ENCODE results near the gene ABHD10.

Gene ABHD10

GRCh38 chr3:112002096-112002971 lies 23.5 kb downstream of the ABHD10 start:
- DNase-seq: no peak

GRCh38 chr3:112003321-112004080 lies 24.7 kb downstream of the ABHD10 start:
- DNase-seq: no peak

GRCh38 chr3:112004187-112004586 lies 25.4 kb downstream of the ABHD10 start:
- DNase-seq: no peak

GRCh38 chr3:112004669-112005068 lies 25.8 kb downstream of the ABHD10 start:
- no peak for DNase-seq

- DNase-seq: no peak
These were observed 26.4 kb downstream of the ABHD10 start for GRCh38 chr3:112005091-112005672.

- DNase-seq: no peak
These were observed 28.8 kb downstream of the ABHD10 start for GRCh38 chr3:112007633-112008032.

GRCh38 chr3:112009670-112010069 lies 30.8 kb downstream of the ABHD10 start:
- DNase-seq: no peak

GRCh38 chr3:112010636-112011035 lies 31.8 kb downstream of the ABHD10 start:
- DNase-seq: no peak

- no peak for DNase-seq
These were observed 32.6 kb downstream of the ABHD10 start for GRCh38 chr3:112011376-112011940.

- no peak for DNase-seq
These were observed 33.6 kb downstream of the ABHD10 start for GRCh38 chr3:112012205-112012992.

GRCh38 chr3:112013058-112013783 lies 34.4 kb downstream of the ABHD10 start:
- peak; percentile 74 for DNase-seq

- DNase-seq: no peak
These were observed 34.9 kb downstream of the ABHD10 start for GRCh38 chr3:112013784-112014143.

- peak; percentile 71 for DNase-seq
These were observed 38.3 kb downstream of the ABHD10 start for GRCh38 chr3:112017091-112017490.

GRCh38 chr3:112018712-112019111 lies 39.9 kb downstream of the ABHD10 start:
- DNase-seq: no peak

- no peak for DNase-seq
These were observed 40.9 kb downstream of the ABHD10 start for GRCh38 chr3:112019716-112020115.

GRCh38 chr3:112020674-112021085 lies 41.9 kb downstream of the ABHD10 start:
- DNase-seq: no peak

GRCh38 chr3:112027142-112027541 lies 48.3 kb downstream of the ABHD10 start:
- DNase-seq: no peak

- DNase-seq: no peak
These were observed 49.0 kb downstream of the ABHD10 start for GRCh38 chr3:112027826-112028225.

GRCh38 chr3:112030901-112031300 lies 52.1 kb downstream of the ABHD10 start:
- peak; percentile 15 for DNase-seq

- DNase-seq: no peak
These were observed 53.4 kb downstream of the ABHD10 start for GRCh38 chr3:112032098-112032731.

- DNase-seq: no peak
These were observed 55.6 kb downstream of the ABHD10 start, which contains the start of gene TMPRSS7 for GRCh38 chr3:112034436-112034835. Gene TMPRSS7, plus strand, starts transcription at chr3:112034736. Its CDS starts 110 bp downstream, at chr3:112034846.

Data from suppressor macrophage treated with lipopolysaccharide for 4 hours (primary cell).